Activated CD8-positive, alpha-beta T cell treated with anti-CD3 and anti-CD28 coated beads for 36 hours (primary cell): Measurements from ENCODE around the gene BTN1A1. TPM values are rescaled to one million over a fixed set of nuclear protein-coding genes. Genes with fewer than 3 reads are reported as not detected.

Experiments
- ATAC-seq: fragments of 200-7000 bp; cut with Tn5 transposase; one replicate; pipeline ENCODE4 v1.10.0; 2021; ENCODE audit warnings: mild to moderate bottlenecking, moderate library complexity
- CTCF ChIA-PET: fragments of 350-600 bp; sonication (Branson Sonifier 250); formaldehyde crosslinking; loops from one replicate; lab custom pipeline; 2021; ENCODE audit warnings: antibody characterized with exemption; lab: Charles Lee
- POLR2A ChIA-PET: fragments of 350-600 bp; sonication (Branson Sonifier 250); formaldehyde crosslinking; loops from one replicate; lab custom pipeline; 2021; ENCODE audit warnings: antibody characterized with exemption; lab: Charles Lee
- DNase-seq: peaks from one replicate; pipeline ENCODE4 v3.0.0-alpha.2; 2020
- H3K27ac Mint-ChIP-seq: one replicate; pipeline ENCODE4 v1.8.0; 2021; ENCODE audit warnings: mild to moderate bottlenecking, mixed read lengths
- H3K27me3 Mint-ChIP-seq: one replicate; pipeline ENCODE4 v1.8.0; 2021; ENCODE audit warnings: mixed read lengths
- H3K36me3 Mint-ChIP-seq: one replicate; pipeline ENCODE4 v1.8.0; 2021; ENCODE audit warnings: low read depth, mixed read lengths
- H3K4me1 Mint-ChIP-seq: one replicate; pipeline ENCODE4 v1.8.0; 2021; ENCODE audit warnings: low read depth, mixed read lengths
- H3K4me3 Mint-ChIP-seq: one replicate; pipeline ENCODE4 v1.8.0; 2021; ENCODE audit warnings: mild to moderate bottlenecking, moderate library complexity, mixed read lengths
- H3K9me3 Mint-ChIP-seq: one replicate; pipeline ENCODE4 v1.8.0; 2021; ENCODE audit warnings: mixed read lengths
- CTCF ChIP-seq: fragments of 200-600 bp; IDR thresholded peaks from one replicate; pipeline ENCODE4 v1.8.0; 2022; ENCODE audit warnings: antibody characterized with exemption, mild to moderate bottlenecking
- intact Hi-C: fragments of 100-400 bp; cut with micrococcal nuclease; formaldehyde crosslinking; loops from one replicate; pipeline ENCODE4 v1.10.0; 2022
- total RNA-seq, 2 experiments: library from RNA; stranded (reverse); gene quantifications; one replicate each; pipeline ENCODE4 v1.2.3, GENCODE V29; 2021

BTN1A1 gene
- total RNA-seq, 2 experiments from 2014 or later: 0.11 TPM; not detected in 1

GRCh38 chr6:26556263-26557070, 56.4 kb downstream of the BTN1A1 start:
- H3K36me3 Mint-ChIP-seq: no peaks in the 10 kb centered on the region
- ChIA-PET CTCF (interaction anchor here (0.7 to 5.5 kb wide), 8 partner anchors 13 to 1240 kb away, joined by 3 to 22 read pairs (median 4); partner anchors contain the start of gene ABT1), POLR2A (interaction anchor here (0.7 to 1.3 kb wide), 8 partner anchors 8 to 576 kb away, joined by 3 to 13 read pairs (median 3); partner anchors contain the start of gene HMGN4)
- H3K27me3 Mint-ChIP-seq: no peaks in the 10 kb centered on the region
- peak; percentile 18 for ATAC-seq
- peaks cover 10% of the 10 kb centered on the region for H3K4me1 Mint-ChIP-seq
- TF ChIP-seq CTCF: no peak
- intact Hi-C loops: no loop called here
- peak overlapping the region; percentile 17 for H3K27ac Mint-ChIP-seq
- H3K4me3 Mint-ChIP-seq: peak overlapping the region; percentile 37
- DNase-seq: peak; percentile 73
- no peaks in the 10 kb centered on the region for H3K9me3 Mint-ChIP-seq

Other genes with a start within 250 kb of the BTN1A1 start
- gene BTN3A2, start 135.1 kb upstream of the BTN1A1 start, total RNA-seq: 10 to 100 TPM; 58.4 to 63.5 TPM
- gene BTN2A2, start 117.2 kb upstream of the BTN1A1 start, total RNA-seq: 10 to 100 TPM; 12.8 to 16.1 TPM
- gene BTN3A1, start 98.0 kb upstream of the BTN1A1 start, total RNA-seq: 10 to 100 TPM; 32.7 to 34.0 TPM
- 10 to 100 TPM; 42.2 to 50.6 TPM for gene BTN3A3, start 59.8 kb upstream of the BTN1A1 start, total RNA-seq
- 10 to 100 TPM; 14.2 to 16.2 TPM for gene BTN2A1, start 42.3 kb upstream of the BTN1A1 start, total RNA-seq
- gene HMGN4, start 38.1 kb downstream of the BTN1A1 start, total RNA-seq: 10 to 100 TPM; 80.2 to 83.3 TPM
- gene ABT1, start 96.7 kb downstream of the BTN1A1 start, total RNA-seq: 10 to 100 TPM; 27.7 to 27.9 TPM
- 1 to 10 TPM; 7.7 to 9.3 TPM for gene ZNF322, start 159.4 kb downstream of the BTN1A1 start, total RNA-seq